GM12878 (cell line): Measurements from ENCODE around the gene NME8. TPM values are rescaled to one million over a fixed set of nuclear protein-coding genes. Genes with fewer than 3 reads are reported as not detected.

Source experiments
- ETV6 ChIP-seq, 2 experiments: fragments of 450-650 bp in 1 of 2; IDR thresholded peaks in 1 of 2; conservative IDR thresholded peaks in 1 of 2; 2 replicates each; pipeline ENCODE4 v1.6.1; 2014; ENCODE audit warnings: antibody characterized with exemption in 1 of 2, borderline replicate concordance in 1 of 2, low read depth in 1 of 2, mild to moderate bottlenecking in 1 of 2, moderate library complexity in 1 of 2
- EZH2 ChIP-seq: IDR thresholded peaks from 2 replicates; pipeline ENCODE4 v1.6.1; 2012; ENCODE audit warnings: low read depth, mild to moderate bottlenecking, control low read depth, inconsistent platforms, low read length, borderline replicate concordance; ENCODE audit not compliant: control insufficient read depth
- HDGF ChIP-seq: fragments of 450-650 bp; IDR thresholded peaks from 2 replicates; pipeline ENCODE4 v1.6.1; 2016; ENCODE audit warnings: antibody characterized with exemption
- JUNB ChIP-seq: IDR thresholded peaks from 2 replicates; pipeline ENCODE4 v1.6.1; 2016; ENCODE audit warnings: antibody characterized with exemption, mild to moderate bottlenecking
- MXI1 ChIP-seq: fragments of 150-350 bp; IDR thresholded peaks from 2 replicates; pipeline ENCODE4 v1.6.1; 2011; ENCODE audit warnings: low read depth, mild to moderate bottlenecking, inconsistent platforms, low read length, improper control_type of control experiment
- NFIC ChIP-seq: IDR thresholded peaks from 2 replicates; pipeline ENCODE4 v1.6.1; 2012; ENCODE audit warnings: low read depth, mild to moderate bottlenecking, inconsistent platforms, low read length, moderate library complexity
- NFYA ChIP-seq: IDR thresholded peaks from 2 replicates; pipeline ENCODE4 v1.6.1; 2011; ENCODE audit warnings: low read depth, mild to moderate bottlenecking, low read length, improper control_type of control experiment, borderline replicate concordance
- NR2C2 ChIP-seq: IDR thresholded peaks from 2 replicates; pipeline ENCODE4 v1.6.1; 2011; ENCODE audit warnings: borderline replicate concordance, low read depth; ENCODE audit not compliant: control insufficient read depth, insufficient read length
- TARDBP ChIP-seq: IDR thresholded peaks from 2 replicates; pipeline ENCODE4 v1.6.1; 2016; ENCODE audit warnings: borderline replicate concordance
- YY1 ChIP-seq: IDR thresholded peaks from 2 replicates; pipeline ENCODE4 v1.6.1; 2011; ENCODE audit warnings: low read depth, mild to moderate bottlenecking, low read length
- polyA plus RNA-seq, 11 experiments: library from polyadenylated mRNA; depleted of rRNA in 4 of 11; unstranded in 6 of 11; stranded (reverse) in 5 of 11; fragments of >200 nt; fragmentation: Nextera tagmentation in 4 of 11; fragmentation: Illumina TruSeq in 1 of 11; extraction: Ambion mirVana in 4 of 11; extraction: Trizol in 1 of 11; gene quantifications; 1 replicate in 1 of 11; 2 replicates in 10 of 11; pipeline versions ENCODE4 v1.2.1 to v1.2.3, GENCODE V29; 2011 to 2016; ENCODE audit warnings: inconsistent platforms in 2 of 11, missing spikeins in 2 of 11, low read depth in 1 of 11
- total RNA-seq, 4 experiments: library from RNA; depleted of rRNA in 3 of 4; stranded (reverse); fragments of >200 nt in 3 of 4; fragmentation: Illumina TruSeq in 1 of 4; extraction: Trizol in 1 of 4; gene quantifications; 2 replicates each; pipeline versions ENCODE4 v1.2.1 to v1.2.3, GENCODE V29; 2013 to 2021
- TF ChIP-seq, protein P1 (sequence below): IDR thresholded peaks from 2 replicates; pipeline ENCODE4 v1.6.1; 2012; ENCODE audit warnings: improper control_type of control experiment, low read depth, low read length; ENCODE audit not compliant: insufficient replicate concordance
- TF ChIP-seq, protein P2 (sequence below): fragments of 450-650 bp; formaldehyde crosslinking; IDR thresholded peaks from 2 replicates; pipeline ENCODE4 v1.5.0; 2022; ENCODE audit warnings: mild to moderate bottlenecking, missing genetic modification characterization
- TF ChIP-seq, protein P3 (sequence below): fragments of 450-650 bp; IDR thresholded peaks from 2 replicates; pipeline ENCODE4 v1.6.1; 2017; ENCODE audit warnings: mild to moderate bottlenecking, moderate library complexity
- TF ChIP-seq, protein P4 (sequence below): IDR thresholded peaks from 2 replicates; pipeline ENCODE4 v1.6.1; 2011; ENCODE audit warnings: mild to moderate bottlenecking, low read depth, low read length, moderate library complexity; ENCODE audit not compliant: insufficient replicate concordance

Gene NME8
- total and polyA plus RNA-seq, 10 of the 15 experiments (the other 5 are each of a cell fraction or from before 2014, with no cell fraction given), result 0.03 to 3.5 (median 0.52) TPM; not detected in 2

DNA sequence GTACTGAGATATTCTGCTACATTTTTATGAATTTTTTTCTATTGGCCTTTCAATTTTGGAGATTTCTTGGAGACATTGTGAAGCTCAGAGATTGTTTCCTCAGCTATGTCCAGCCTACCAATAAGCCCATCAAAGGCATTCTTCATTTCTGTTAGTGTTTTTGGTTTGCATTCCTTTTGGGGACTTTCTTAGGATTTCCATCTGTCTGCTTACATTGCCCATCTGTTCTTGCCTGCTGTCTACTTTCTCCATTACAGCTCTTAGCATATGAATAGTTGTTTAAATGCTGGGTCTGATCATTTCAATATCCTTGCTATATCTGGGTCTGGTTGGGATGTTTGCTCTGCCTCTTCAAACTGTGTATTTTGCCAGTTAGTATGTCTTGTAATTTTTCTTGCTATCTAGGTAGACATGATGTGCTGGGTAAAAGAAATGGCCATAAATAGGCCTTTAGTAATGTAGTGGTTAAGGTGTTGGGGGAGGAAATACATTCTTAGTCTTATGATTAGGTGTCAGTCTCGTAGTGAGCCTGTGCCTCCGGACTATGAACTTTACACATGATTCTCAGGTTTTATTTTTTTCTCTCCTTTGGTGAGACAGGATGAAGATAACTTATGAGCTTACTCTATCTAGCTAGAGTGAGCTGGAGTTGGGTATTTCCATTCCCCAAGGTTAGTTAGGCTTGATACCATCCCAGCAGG, 32.6 kb upstream of the NME8 start (continued):
- TF ChIP-seq, protein P1, sequence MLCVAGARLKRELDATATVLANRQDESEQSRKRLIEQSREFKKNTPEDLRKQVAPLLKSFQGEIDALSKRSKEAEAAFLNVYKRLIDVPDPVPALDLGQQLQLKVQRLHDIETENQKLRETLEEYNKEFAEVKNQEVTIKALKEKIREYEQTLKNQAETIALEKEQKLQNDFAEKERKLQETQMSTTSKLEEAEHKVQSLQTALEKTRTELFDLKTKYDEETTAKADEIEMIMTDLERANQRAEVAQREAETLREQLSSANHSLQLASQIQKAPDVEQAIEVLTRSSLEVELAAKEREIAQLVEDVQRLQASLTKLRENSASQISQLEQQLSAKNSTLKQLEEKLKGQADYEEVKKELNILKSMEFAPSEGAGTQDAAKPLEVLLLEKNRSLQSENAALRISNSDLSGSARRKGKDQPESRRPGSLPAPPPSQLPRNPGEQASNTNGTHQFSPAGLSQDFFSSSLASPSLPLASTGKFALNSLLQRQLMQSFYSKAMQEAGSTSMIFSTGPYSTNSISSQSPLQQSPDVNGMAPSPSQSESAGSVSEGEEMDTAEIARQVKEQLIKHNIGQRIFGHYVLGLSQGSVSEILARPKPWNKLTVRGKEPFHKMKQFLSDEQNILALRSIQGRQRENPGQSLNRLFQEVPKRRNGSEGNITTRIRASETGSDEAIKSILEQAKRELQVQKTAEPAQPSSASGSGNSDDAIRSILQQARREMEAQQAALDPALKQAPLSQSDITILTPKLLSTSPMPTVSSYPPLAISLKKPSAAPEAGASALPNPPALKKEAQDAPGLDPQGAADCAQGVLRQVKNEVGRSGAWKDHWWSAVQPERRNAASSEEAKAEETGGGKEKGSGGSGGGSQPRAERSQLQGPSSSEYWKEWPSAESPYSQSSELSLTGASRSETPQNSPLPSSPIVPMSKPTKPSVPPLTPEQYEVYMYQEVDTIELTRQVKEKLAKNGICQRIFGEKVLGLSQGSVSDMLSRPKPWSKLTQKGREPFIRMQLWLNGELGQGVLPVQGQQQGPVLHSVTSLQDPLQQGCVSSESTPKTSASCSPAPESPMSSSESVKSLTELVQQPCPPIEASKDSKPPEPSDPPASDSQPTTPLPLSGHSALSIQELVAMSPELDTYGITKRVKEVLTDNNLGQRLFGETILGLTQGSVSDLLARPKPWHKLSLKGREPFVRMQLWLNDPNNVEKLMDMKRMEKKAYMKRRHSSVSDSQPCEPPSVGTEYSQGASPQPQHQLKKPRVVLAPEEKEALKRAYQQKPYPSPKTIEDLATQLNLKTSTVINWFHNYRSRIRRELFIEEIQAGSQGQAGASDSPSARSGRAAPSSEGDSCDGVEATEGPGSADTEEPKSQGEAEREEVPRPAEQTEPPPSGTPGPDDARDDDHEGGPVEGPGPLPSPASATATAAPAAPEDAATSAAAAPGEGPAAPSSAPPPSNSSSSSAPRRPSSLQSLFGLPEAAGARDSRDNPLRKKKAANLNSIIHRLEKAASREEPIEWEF, result no peak
- TF ChIP-seq EZH2 (no peak), HDGF (no peak), YY1 (no peak), MXI1 (peak; percentile 40; the same call in 1 of the 2 replicates), TARDBP (no peak), ETV6 (conservative IDR thresholded peaks at IDR 0.05 in 1 of 2, IDR thresholded peaks at IDR 0.05 in 1 of 2; ENCODE audit: borderline replicate concordance in 1 of 2, low read depth in 1 of 2) (peak in 1 of 2 experiments; percentile 35; a peak in 1 of 4 replicates), NFIC (peak; percentile 74; the same call in 1 of the 2 replicates), NFYA (no peak), JUNB (peak; percentile 48), NR2C2 (no peak)
- TF ChIP-seq, protein P2, sequence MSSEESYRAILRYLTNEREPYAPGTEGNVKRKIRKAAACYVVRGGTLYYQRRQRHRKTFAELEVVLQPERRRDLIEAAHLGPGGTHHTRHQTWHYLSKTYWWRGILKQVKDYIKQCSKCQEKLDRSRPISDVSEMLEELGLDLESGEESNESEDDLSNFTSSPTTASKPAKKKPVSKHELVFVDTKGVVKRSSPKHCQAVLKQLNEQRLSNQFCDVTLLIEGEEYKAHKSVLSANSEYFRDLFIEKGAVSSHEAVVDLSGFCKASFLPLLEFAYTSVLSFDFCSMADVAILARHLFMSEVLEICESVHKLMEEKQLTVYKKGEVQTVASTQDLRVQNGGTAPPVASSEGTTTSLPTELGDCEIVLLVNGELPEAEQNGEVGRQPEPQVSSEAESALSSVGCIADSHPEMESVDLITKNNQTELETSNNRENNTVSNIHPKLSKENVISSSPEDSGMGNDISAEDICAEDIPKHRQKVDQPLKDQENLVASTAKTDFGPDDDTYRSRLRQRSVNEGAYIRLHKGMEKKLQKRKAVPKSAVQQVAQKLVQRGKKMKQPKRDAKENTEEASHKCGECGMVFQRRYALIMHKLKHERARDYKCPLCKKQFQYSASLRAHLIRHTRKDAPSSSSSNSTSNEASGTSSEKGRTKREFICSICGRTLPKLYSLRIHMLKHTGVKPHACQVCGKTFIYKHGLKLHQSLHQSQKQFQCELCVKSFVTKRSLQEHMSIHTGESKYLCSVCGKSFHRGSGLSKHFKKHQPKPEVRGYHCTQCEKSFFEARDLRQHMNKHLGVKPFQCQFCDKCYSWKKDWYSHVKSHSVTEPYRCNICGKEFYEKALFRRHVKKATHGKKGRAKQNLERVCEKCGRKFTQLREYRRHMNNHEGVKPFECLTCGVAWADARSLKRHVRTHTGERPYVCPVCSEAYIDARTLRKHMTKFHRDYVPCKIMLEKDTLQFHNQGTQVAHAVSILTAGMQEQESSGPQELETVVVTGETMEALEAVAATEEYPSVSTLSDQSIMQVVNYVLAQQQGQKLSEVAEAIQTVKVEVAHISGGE (CRISPR knock-in tag), result no peak
- TF ChIP-seq, protein P3, sequence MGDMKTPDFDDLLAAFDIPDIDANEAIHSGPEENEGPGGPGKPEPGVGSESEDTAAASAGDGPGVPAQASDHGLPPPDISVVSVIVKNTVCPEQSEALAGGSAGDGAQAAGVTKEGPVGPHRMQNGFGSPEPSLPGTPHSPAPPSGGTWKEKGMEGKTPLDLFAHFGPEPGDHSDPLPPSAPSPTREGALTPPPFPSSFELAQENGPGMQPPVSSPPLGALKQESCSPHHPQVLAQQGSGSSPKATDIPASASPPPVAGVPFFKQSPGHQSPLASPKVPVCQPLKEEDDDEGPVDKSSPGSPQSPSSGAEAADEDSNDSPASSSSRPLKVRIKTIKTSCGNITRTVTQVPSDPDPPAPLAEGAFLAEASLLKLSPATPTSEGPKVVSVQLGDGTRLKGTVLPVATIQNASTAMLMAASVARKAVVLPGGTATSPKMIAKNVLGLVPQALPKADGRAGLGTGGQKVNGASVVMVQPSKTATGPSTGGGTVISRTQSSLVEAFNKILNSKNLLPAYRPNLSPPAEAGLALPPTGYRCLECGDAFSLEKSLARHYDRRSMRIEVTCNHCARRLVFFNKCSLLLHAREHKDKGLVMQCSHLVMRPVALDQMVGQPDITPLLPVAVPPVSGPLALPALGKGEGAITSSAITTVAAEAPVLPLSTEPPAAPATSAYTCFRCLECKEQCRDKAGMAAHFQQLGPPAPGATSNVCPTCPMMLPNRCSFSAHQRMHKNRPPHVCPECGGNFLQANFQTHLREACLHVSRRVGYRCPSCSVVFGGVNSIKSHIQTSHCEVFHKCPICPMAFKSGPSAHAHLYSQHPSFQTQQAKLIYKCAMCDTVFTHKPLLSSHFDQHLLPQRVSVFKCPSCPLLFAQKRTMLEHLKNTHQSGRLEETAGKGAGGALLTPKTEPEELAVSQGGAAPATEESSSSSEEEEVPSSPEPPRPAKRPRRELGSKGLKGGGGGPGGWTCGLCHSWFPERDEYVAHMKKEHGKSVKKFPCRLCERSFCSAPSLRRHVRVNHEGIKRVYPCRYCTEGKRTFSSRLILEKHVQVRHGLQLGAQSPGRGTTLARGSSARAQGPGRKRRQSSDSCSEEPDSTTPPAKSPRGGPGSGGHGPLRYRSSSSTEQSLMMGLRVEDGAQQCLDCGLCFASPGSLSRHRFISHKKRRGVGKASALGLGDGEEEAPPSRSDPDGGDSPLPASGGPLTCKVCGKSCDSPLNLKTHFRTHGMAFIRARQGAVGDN, result peak; percentile 74; the same call in 1 of the 2 replicates
- TF ChIP-seq, protein P4, sequence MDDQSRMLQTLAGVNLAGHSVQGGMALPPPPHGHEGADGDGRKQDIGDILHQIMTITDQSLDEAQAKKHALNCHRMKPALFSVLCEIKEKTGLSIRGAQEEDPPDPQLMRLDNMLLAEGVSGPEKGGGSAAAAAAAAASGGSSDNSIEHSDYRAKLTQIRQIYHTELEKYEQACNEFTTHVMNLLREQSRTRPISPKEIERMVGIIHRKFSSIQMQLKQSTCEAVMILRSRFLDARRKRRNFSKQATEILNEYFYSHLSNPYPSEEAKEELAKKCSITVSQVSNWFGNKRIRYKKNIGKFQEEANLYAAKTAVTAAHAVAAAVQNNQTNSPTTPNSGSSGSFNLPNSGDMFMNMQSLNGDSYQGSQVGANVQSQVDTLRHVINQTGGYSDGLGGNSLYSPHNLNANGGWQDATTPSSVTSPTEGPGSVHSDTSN, result no peak
